Measurements from ENCODE around the gene ETV5.

Gene ETV5

DNA sequence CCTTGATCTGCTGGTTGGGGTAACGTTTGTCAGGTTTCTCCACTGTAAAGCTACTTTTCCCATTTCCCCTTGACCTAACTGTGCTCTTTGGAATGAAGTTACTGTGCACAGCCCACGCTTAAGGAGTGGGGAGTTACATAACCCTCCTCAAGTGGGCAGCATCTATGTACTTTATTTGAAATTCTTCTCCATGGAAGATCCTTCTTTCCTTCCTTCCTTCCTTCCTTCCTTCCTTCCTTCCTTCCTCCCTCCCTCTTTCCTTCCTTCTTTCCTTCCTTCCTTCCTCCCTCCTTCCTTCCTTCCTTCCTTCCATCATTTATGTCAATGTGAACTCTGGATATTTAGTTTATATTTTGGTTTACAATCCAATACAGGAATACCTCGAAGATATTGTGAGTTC, 94.0 kb downstream of the ETV5 start:
- no peak overlapping the region for H3K4me3 ChIP-seq (ENCODE audit: low read depth, low read length)
- no peak for TF ChIP-seq CTCF (conservative IDR thresholded peaks at IDR 0.05; ENCODE audit: low read depth, low read length)
- no peak for DNase-seq (ENCODE audit: low read depth)

- DNase-seq (ENCODE audit: low read depth): no peak
- H3K4me3 ChIP-seq (ENCODE audit: low read depth, low read length): no peak overlapping the region
- no peak for TF ChIP-seq CTCF (conservative IDR thresholded peaks at IDR 0.05; ENCODE audit: low read depth, low read length)
These were observed 95.6 kb downstream of the ETV5 start for GRCh38 chr3:186013312-186013711.

GRCh38 chr3:186012137-186012536, 96.8 kb downstream of the ETV5 start:
- no peak for TF ChIP-seq CTCF (conservative IDR thresholded peaks at IDR 0.05; ENCODE audit: low read depth, low read length)
- no peak for DNase-seq (ENCODE audit: low read depth)
- no peak overlapping the region for H3K4me3 ChIP-seq (ENCODE audit: low read depth, low read length)

GRCh38 chr3:186004671-186005070, 104.2 kb downstream of the ETV5 start:
- no peak for TF ChIP-seq CTCF (conservative IDR thresholded peaks at IDR 0.05; ENCODE audit: low read depth, low read length)
- no peak for DNase-seq (ENCODE audit: low read depth)
- H3K4me3 ChIP-seq (ENCODE audit: low read depth, low read length): no peak overlapping the region

- no peak overlapping the region for H3K4me3 ChIP-seq (ENCODE audit: low read depth, low read length)
- DNase-seq (ENCODE audit: low read depth): no peak
- TF ChIP-seq CTCF (conservative IDR thresholded peaks at IDR 0.05; ENCODE audit: low read depth, low read length): no peak
These were observed 104.7 kb downstream of the ETV5 start for GRCh38 chr3:186004209-186004608.

DNA sequence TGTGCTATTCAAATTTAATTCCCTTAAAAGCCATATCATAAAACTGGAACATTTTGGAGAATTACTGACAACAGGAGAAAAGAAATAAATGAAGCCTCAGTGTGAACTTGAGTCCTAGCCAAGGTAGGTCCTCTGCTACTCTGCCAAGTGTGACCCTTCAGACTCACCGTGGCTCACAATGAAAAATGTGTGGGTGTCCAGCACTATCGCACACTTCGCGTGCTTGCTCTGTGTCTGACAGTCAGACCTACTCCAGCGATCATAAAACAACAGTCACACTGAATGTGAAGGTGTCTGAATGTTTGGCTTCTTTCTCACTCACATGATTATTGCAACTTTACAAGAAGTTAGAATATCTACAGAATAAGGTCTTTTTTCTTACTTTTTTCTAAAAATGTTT, 105.3 kb downstream of the ETV5 start:
- no peak for TF ChIP-seq CTCF (conservative IDR thresholded peaks at IDR 0.05; ENCODE audit: low read depth, low read length)
- no peak overlapping the region for H3K4me3 ChIP-seq (ENCODE audit: low read depth, low read length)
- DNase-seq (ENCODE audit: low read depth): no peak

DNA sequence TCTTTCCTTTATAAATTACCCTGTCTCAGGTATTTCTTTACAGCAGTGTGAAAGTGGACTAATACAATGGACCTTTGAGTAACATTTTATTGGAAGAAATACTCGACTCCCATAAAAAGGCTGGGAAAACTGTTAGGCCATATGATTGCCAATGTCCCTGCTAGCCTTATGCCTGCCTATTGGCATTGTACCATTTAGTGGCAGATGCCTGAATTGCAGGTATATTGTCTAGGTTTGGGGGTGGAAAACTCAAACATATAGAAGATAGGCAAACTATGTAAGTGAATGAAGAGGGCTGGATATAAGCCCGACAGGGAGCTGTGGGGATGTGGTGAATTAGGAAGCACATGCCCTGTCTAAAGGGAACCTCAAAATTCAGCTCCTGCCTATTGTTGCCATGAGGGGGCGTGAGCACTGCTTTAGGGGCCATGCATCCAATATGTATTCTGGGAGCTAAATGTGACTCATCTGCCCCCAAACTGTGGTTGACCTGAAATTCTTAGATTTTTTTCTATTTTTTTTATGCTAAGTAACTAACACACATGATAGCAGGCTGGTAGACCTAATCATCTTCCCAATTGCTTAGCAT, 105.9 kb downstream of the ETV5 start:
- no peak overlapping the region for H3K4me3 ChIP-seq (ENCODE audit: low read depth, low read length)
- DNase-seq (ENCODE audit: low read depth): peak; percentile 67
- peak; percentile 66 for TF ChIP-seq CTCF (conservative IDR thresholded peaks at IDR 0.05; ENCODE audit: low read depth, low read length)
